Measurements from ENCODE around the gene MAP4K5.

The MAP4K5 gene

DNA sequence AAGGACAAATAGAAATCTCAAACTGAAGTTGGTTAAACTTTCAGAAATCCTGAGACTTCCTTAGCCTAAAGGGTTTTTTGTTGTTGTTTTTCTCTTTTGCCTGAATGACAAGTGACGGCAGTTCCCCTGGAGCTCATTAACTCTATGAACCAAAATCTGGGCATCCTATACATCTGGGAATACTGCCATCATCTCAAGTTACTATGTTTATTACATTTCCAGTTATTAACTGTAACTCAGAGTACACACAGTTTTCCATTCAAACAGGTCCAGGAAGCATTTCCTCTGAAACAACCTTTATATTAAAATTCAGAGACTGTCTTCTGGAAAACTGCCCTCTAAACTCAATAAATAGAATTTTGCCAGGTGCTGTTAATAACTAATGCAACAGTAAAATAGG, 80.1 kb downstream of the MAP4K5 start:
- Histone ChIP-seq H3K27ac (ENCODE audit: insufficient read depth, low read length, poor library complexity, severe bottlenecking) (no peak overlapping the region), H3K4me1 (ENCODE audit: control insufficient read depth, insufficient read depth, low read length, poor library complexity, severe bottlenecking) (no peaks in the 10 kb centered on the region), H3K9me3 (ENCODE audit: control insufficient read depth, low read length) (no peaks in the 10 kb centered on the region), H3K27me3 (replicated peaks; ENCODE audit: control insufficient read depth, insufficient read depth, low read length, poor library complexity, severe bottlenecking) (no peaks in the 10 kb centered on the region), H3K36me3 (ENCODE audit: control insufficient read depth, insufficient read depth, low read length) (peaks cover 25% of the 10 kb centered on the region), H3K4me3 (ENCODE audit: insufficient read depth, low read depth, low read length, poor library complexity, severe bottlenecking) (no peak overlapping the region)
- no peak for DNase-seq

- H3K4me1 ChIP-seq (ENCODE audit: control insufficient read depth, insufficient read depth, low read length, poor library complexity, severe bottlenecking), result no peaks in the 10 kb centered on the region
- no peaks in the 10 kb centered on the region for H3K27me3 ChIP-seq (replicated peaks; ENCODE audit: control insufficient read depth, insufficient read depth, low read length, poor library complexity, severe bottlenecking)
- no peak overlapping the region for H3K4me3 ChIP-seq (ENCODE audit: insufficient read depth, low read depth, low read length, poor library complexity, severe bottlenecking)
- no peak overlapping the region for H3K27ac ChIP-seq (ENCODE audit: insufficient read depth, low read length, poor library complexity, severe bottlenecking)
- DNase-seq, result no peak
- peaks cover 27% of the 10 kb centered on the region for H3K36me3 ChIP-seq (ENCODE audit: control insufficient read depth, insufficient read depth, low read length)
- H3K9me3 ChIP-seq (ENCODE audit: control insufficient read depth, low read length), result no peaks in the 10 kb centered on the region
Observed at GRCh38 chr14:50451854-50452253, 80.5 kb downstream of the MAP4K5 start.

GRCh38 chr14:50447461-50447860, 84.9 kb downstream of the MAP4K5 start:
- H3K36me3 ChIP-seq (ENCODE audit: control insufficient read depth, insufficient read depth, low read length), result peaks cover 33% of the 10 kb centered on the region
- no peak overlapping the region for H3K27ac ChIP-seq (ENCODE audit: insufficient read depth, low read length, poor library complexity, severe bottlenecking)
- no peaks in the 10 kb centered on the region for H3K4me1 ChIP-seq (ENCODE audit: control insufficient read depth, insufficient read depth, low read length, poor library complexity, severe bottlenecking)
- no peaks in the 10 kb centered on the region for H3K9me3 ChIP-seq (ENCODE audit: control insufficient read depth, low read length)
- no peak for DNase-seq
- H3K4me3 ChIP-seq (ENCODE audit: insufficient read depth, low read depth, low read length, poor library complexity, severe bottlenecking), result no peak overlapping the region
- no peaks in the 10 kb centered on the region for H3K27me3 ChIP-seq (replicated peaks; ENCODE audit: control insufficient read depth, insufficient read depth, low read length, poor library complexity, severe bottlenecking)

DNA sequence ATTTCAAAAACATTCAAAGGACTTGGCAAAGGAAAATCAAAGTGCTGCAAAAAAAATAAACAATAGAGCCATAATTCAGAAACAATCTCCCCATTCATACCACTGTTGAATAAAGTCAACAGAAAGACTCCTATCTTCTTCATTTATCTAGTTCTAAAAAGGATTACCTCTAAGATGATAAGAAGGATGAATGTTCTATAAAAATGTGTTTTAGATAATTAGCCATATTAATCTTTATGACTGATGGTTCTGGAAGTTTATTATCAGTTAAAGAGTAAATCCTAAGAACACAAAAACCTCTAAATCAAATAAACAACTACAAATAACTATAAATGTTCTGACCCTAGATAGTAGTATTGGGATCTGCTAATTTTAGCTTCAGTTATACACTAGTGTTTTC, 97.8 kb downstream of the MAP4K5 start:
- Histone ChIP-seq H3K27ac (ENCODE audit: insufficient read depth, low read length, poor library complexity, severe bottlenecking) (no peak overlapping the region), H3K36me3 (ENCODE audit: control insufficient read depth, insufficient read depth, low read length) (peaks cover 22% of the 10 kb centered on the region), H3K4me3 (ENCODE audit: insufficient read depth, low read depth, low read length, poor library complexity, severe bottlenecking) (no peak overlapping the region), H3K27me3 (replicated peaks; ENCODE audit: control insufficient read depth, insufficient read depth, low read length, poor library complexity, severe bottlenecking) (no peaks in the 10 kb centered on the region), H3K4me1 (ENCODE audit: control insufficient read depth, insufficient read depth, low read length, poor library complexity, severe bottlenecking) (no peaks in the 10 kb centered on the region), H3K9me3 (ENCODE audit: control insufficient read depth, low read length) (no peaks in the 10 kb centered on the region)
- no peak for DNase-seq

- Histone ChIP-seq H3K36me3 (ENCODE audit: control insufficient read depth, insufficient read depth, low read length) (peaks cover 19% of the 10 kb centered on the region), H3K4me3 (ENCODE audit: insufficient read depth, low read depth, low read length, poor library complexity, severe bottlenecking) (no peak overlapping the region), H3K4me1 (ENCODE audit: control insufficient read depth, insufficient read depth, low read length, poor library complexity, severe bottlenecking) (no peaks in the 10 kb centered on the region), H3K9me3 (ENCODE audit: control insufficient read depth, low read length) (no peaks in the 10 kb centered on the region), H3K27me3 (replicated peaks; ENCODE audit: control insufficient read depth, insufficient read depth, low read length, poor library complexity, severe bottlenecking) (no peaks in the 10 kb centered on the region), H3K27ac (ENCODE audit: insufficient read depth, low read length, poor library complexity, severe bottlenecking) (no peak overlapping the region)
- no peak for DNase-seq
Observed at GRCh38 chr14:50432131-50432530, 100.2 kb downstream of the MAP4K5 start.

GRCh38 chr14:50425816-50426215, 106.6 kb downstream of the MAP4K5 start:
- no peak for DNase-seq
- no peak overlapping the region for H3K27ac ChIP-seq (ENCODE audit: insufficient read depth, low read length, poor library complexity, severe bottlenecking)

GRCh38 chr14:50425105-50425504, 107.3 kb downstream of the MAP4K5 start:
- H3K4me1 ChIP-seq (ENCODE audit: control insufficient read depth, insufficient read depth, low read length, poor library complexity, severe bottlenecking), result no peaks in the 10 kb centered on the region
- DNase-seq, result no peak
- no peaks in the 10 kb centered on the region for H3K9me3 ChIP-seq (ENCODE audit: control insufficient read depth, low read length)
- no peak overlapping the region for H3K27ac ChIP-seq (ENCODE audit: insufficient read depth, low read length, poor library complexity, severe bottlenecking)
- H3K36me3 ChIP-seq (ENCODE audit: control insufficient read depth, insufficient read depth, low read length), result peaks cover 12% of the 10 kb centered on the region
- H3K27me3 ChIP-seq (replicated peaks; ENCODE audit: control insufficient read depth, insufficient read depth, low read length, poor library complexity, severe bottlenecking), result no peaks in the 10 kb centered on the region
- no peak overlapping the region for H3K4me3 ChIP-seq (ENCODE audit: insufficient read depth, low read depth, low read length, poor library complexity, severe bottlenecking)

More at GRCh38 chr14:50425816-50426215, 106.6 kb downstream of the MAP4K5 start:
- Histone ChIP-seq H3K36me3 (ENCODE audit: control insufficient read depth, insufficient read depth, low read length) (peaks cover 5% of the 10 kb centered on the region), H3K4me3 (ENCODE audit: insufficient read depth, low read depth, low read length, poor library complexity, severe bottlenecking) (no peak overlapping the region), H3K27me3 (replicated peaks; ENCODE audit: control insufficient read depth, insufficient read depth, low read length, poor library complexity, severe bottlenecking) (no peaks in the 10 kb centered on the region), H3K4me1 (ENCODE audit: control insufficient read depth, insufficient read depth, low read length, poor library complexity, severe bottlenecking) (no peaks in the 10 kb centered on the region), H3K9me3 (ENCODE audit: control insufficient read depth, low read length) (no peaks in the 10 kb centered on the region)

DNA sequence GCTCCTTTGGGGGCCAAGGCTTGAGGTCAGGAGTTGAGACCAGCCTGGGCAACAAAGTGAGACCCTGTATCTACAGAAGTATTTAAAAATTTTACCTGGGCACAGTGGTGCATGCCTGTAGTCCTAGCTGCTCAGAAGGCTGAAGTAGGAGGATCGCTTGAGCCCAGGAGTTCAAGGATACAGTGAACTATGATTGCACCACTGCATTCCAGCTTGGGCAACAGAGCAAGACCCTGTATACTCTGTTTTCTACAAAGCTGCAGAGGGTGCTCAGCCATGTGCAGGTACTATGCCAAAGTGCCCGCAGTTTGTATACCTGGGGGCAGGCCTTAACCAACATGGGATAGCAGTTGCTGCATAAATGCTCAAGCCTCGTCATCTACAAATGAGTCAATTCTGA, 108.8 kb downstream of the MAP4K5 start:
- Histone ChIP-seq H3K27ac (ENCODE audit: insufficient read depth, low read length, poor library complexity, severe bottlenecking) (no peak overlapping the region), H3K4me1 (ENCODE audit: control insufficient read depth, insufficient read depth, low read length, poor library complexity, severe bottlenecking) (no peaks in the 10 kb centered on the region), H3K36me3 (ENCODE audit: control insufficient read depth, insufficient read depth, low read length) (peaks cover 16% of the 10 kb centered on the region), H3K9me3 (ENCODE audit: control insufficient read depth, low read length) (no peaks in the 10 kb centered on the region), H3K4me3 (ENCODE audit: insufficient read depth, low read depth, low read length, poor library complexity, severe bottlenecking) (no peak overlapping the region), H3K27me3 (replicated peaks; ENCODE audit: control insufficient read depth, insufficient read depth, low read length, poor library complexity, severe bottlenecking) (no peaks in the 10 kb centered on the region)
- no peak for DNase-seq

- Histone ChIP-seq H3K36me3 (ENCODE audit: control insufficient read depth, insufficient read depth, low read length) (peaks cover 23% of the 10 kb centered on the region), H3K4me3 (ENCODE audit: insufficient read depth, low read depth, low read length, poor library complexity, severe bottlenecking) (no peak overlapping the region), H3K9me3 (ENCODE audit: control insufficient read depth, low read length) (no peaks in the 10 kb centered on the region), H3K27ac (ENCODE audit: insufficient read depth, low read length, poor library complexity, severe bottlenecking) (no peak overlapping the region), H3K4me1 (ENCODE audit: control insufficient read depth, insufficient read depth, low read length, poor library complexity, severe bottlenecking) (no peaks in the 10 kb centered on the region), H3K27me3 (replicated peaks; ENCODE audit: control insufficient read depth, insufficient read depth, low read length, poor library complexity, severe bottlenecking) (no peaks in the 10 kb centered on the region)
- no peak for DNase-seq
Observed at GRCh38 chr14:50421499-50421898, 110.9 kb downstream of the MAP4K5 start.

DNA sequence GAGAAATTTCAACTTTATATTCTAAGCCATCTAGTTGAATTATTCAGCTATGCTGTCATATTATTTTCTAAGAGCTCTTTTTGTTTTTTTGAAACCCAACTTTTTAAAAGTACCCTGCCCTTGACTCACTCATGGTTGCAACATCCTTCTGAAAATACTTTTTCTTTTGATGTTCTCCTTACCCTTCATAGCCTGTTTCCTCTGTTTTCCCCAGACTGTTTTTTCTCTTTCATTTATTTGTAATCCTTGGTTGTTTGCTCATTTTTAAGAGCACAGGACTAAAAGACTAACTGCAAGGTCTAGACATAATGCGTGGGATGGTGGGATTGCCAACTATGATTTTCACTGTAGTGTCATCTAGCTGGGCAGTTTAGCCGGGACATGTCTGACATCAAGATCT, 114.5 kb downstream of the MAP4K5 start:
- Histone ChIP-seq H3K27ac (ENCODE audit: insufficient read depth, low read length, poor library complexity, severe bottlenecking) (no peak overlapping the region), H3K36me3 (ENCODE audit: control insufficient read depth, insufficient read depth, low read length) (peaks cover 17% of the 10 kb centered on the region), H3K4me3 (ENCODE audit: insufficient read depth, low read depth, low read length, poor library complexity, severe bottlenecking) (no peak overlapping the region), H3K4me1 (ENCODE audit: control insufficient read depth, insufficient read depth, low read length, poor library complexity, severe bottlenecking) (no peaks in the 10 kb centered on the region), H3K27me3 (replicated peaks; ENCODE audit: control insufficient read depth, insufficient read depth, low read length, poor library complexity, severe bottlenecking) (no peaks in the 10 kb centered on the region), H3K9me3 (ENCODE audit: control insufficient read depth, low read length) (no peaks in the 10 kb centered on the region)
- DNase-seq, result no peak

GRCh38 chr14:50410921-50411320, 121.4 kb downstream of the MAP4K5 start:
- Histone ChIP-seq H3K36me3 (ENCODE audit: control insufficient read depth, insufficient read depth, low read length) (no peaks in the 10 kb centered on the region), H3K4me1 (ENCODE audit: control insufficient read depth, insufficient read depth, low read length, poor library complexity, severe bottlenecking) (no peaks in the 10 kb centered on the region)
- DNase-seq, result no peak

More at GRCh38 chr14:50410921-50411320, 121.4 kb downstream of the MAP4K5 start:
- Histone ChIP-seq H3K4me3 (ENCODE audit: insufficient read depth, low read depth, low read length, poor library complexity, severe bottlenecking) (no peak overlapping the region), H3K27ac (ENCODE audit: insufficient read depth, low read length, poor library complexity, severe bottlenecking) (no peak overlapping the region), H3K9me3 (ENCODE audit: control insufficient read depth, low read length) (no peaks in the 10 kb centered on the region), H3K27me3 (replicated peaks; ENCODE audit: control insufficient read depth, insufficient read depth, low read length, poor library complexity, severe bottlenecking) (no peaks in the 10 kb centered on the region)
